DOHH2 (cell line): ENCODE data around the gene JUNB.

Experiments used
- CTCF ChIP-seq: fragments of 200-600 bp; sonication (generic); IDR thresholded peaks from one replicate; pipeline ENCODE4 v1.5.1; 2014; ENCODE audit warnings: antibody characterized with exemption, mild to moderate bottlenecking, low read depth, low read length; ENCODE audit not compliant: poor library complexity, severe bottlenecking
- EZH2phosphoT487 ChIP-seq: fragments of 200-600 bp; sonication (generic); IDR thresholded peaks from 2 replicates; pipeline ENCODE4 v1.6.1; 2017; ENCODE audit warnings: borderline replicate concordance, mild to moderate bottlenecking, antibody characterized with exemption, low read length, moderate library complexity, mixed read lengths

GRCh38 chr19:12797141-12797587 is 5.9 kb downstream of the JUNB start:
- TF ChIP-seq CTCF, result no peak
- TF ChIP-seq EZH2phosphoT487, result no peak
